Left lung (tissue), 10 donors: ENCODE measurements around the gene CAMTA1. TPM values are rescaled to one million over a fixed set of nuclear protein-coding genes. Genes with fewer than 3 reads are reported as not detected.
"Not testable (repeated sequence)": the region's sequence is repeated elsewhere in the genome, so short reads cannot be mapped to it uniquely, and the experiment has no call there.

Source experiments
- ATAC-seq: fragments of 200-7000 bp; cut with Tn5 transposase; one replicate; pipeline ENCODE4 v1.9.1; 2020; ENCODE audit warnings: moderate library complexity
- DNase-seq, 4 donors: peaks; one replicate each; pipeline ENCODE4 v3.0.0-alpha.2; 2013 to 2020
- H3K27ac ChIP-seq, 2 donors: fragments of 200-600 bp; sonication (generic) in 1 of 2; one replicate each; pipeline versions ENCODE4 v1.5.0 to v1.8.0; 2020 to 2021
- H3K27me3 ChIP-seq, 2 donors: fragments of 200-600 bp; sonication (generic) in 1 of 2; one replicate each; pipeline versions ENCODE4 v1.5.0 to v1.8.0; 2020 to 2021
- H3K36me3 ChIP-seq, 2 donors: fragments of 200-600 bp; sonication (generic) in 1 of 2; one replicate each; pipeline versions ENCODE4 v1.5.0 to v1.8.0; 2020 to 2021
- H3K4me1 ChIP-seq, 2 donors: fragments of 200-600 bp; one replicate each; pipeline ENCODE4 v1.8.0; 2021
- H3K4me3 ChIP-seq, 2 donors: fragments of 200-600 bp; sonication (generic) in 1 of 2; one replicate each; pipeline versions ENCODE4 v1.5.0 to v1.8.0; 2020 to 2021; ENCODE audit warnings: mild to moderate bottlenecking in 1 of 2
- H3K9me3 ChIP-seq, 2 donors: fragments of 200-600 bp; sonication (generic) in 1 of 2; one replicate each; pipeline versions ENCODE4 v1.5.0 to v1.8.0; 2020 to 2021
- intact Hi-C, 2 donors: fragments of 100-400 bp; cut with DNase I; formaldehyde crosslinking; loops; one replicate each; pipeline versions ENCODE4 v1.11.2 to v1.14.2; 2022
- polyA plus RNA-seq, 6 donors: library from polyadenylated mRNA; unstranded; fragments of 120-200 nt; gene quantifications; one replicate each; pipeline ENCODE4 v1.2.1, GENCODE V29; 2013; ENCODE audit not compliant: insufficient read length in 6 of 6
- total RNA-seq, 2 donors: library from RNA; stranded (reverse); fragmentation: NEBNext Ultra II Directional; extraction: Animal tissue kit (Norgen Biotek cat#: 25700); gene quantifications; one replicate each; pipeline ENCODE4 v1.2.1, GENCODE V29; 2021
- TF ChIP-seq, protein P1 (sequence below), 2 donors: fragments of 200-600 bp; sonication (generic) in 1 of 2; IDR thresholded peaks; one replicate each; pipeline versions ENCODE4 v1.5.0 to v1.8.0; 2021; ENCODE audit warnings: antibody characterized with exemption in 2 of 2
- donor health status: DM: no; HTN: yes; CAD: no.
- donor health status: DM: no; HTN: no; CAD: no.

The CAMTA1 gene
- total and polyA plus RNA-seq, 8 donors = 42.7 to 69.1 (median 49.4) TPM

DNA sequence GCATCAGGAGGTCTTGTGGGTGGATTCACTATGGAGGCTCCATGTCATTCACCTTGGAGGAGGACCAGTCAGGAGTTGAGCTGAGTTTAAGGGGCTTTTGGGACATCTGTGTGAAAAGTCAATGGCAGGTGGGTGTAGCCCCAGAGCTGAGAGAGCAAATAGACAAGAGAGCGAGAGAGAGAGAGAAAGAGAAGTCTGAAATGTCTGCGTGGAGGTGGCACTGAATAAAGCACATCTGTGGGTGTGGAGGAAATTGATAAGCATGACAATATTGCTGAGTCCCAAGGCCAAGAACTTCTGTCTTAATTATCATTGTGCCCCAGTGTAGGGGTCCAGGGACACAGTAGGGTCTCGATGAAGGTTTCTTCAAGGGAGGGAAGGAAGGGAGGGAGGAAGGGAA is 906.3 kb downstream of the CAMTA1 start:
- peaks cover 0 to 13% of the 10 kb centered on the region in 2 donors for H3K27me3 ChIP-seq
- no peak overlapping the region for H3K27ac ChIP-seq
- no peak for DNase-seq
- no peak for ATAC-seq
- no peaks in the 10 kb centered on the region for H3K36me3 ChIP-seq
- H3K4me1 ChIP-seq = no peaks in the 10 kb centered on the region
- no peak overlapping the region for H3K4me3 ChIP-seq
- peaks cover 0 to 15% of the 10 kb centered on the region in 2 donors for H3K9me3 ChIP-seq
- TF ChIP-seq, protein P1, sequence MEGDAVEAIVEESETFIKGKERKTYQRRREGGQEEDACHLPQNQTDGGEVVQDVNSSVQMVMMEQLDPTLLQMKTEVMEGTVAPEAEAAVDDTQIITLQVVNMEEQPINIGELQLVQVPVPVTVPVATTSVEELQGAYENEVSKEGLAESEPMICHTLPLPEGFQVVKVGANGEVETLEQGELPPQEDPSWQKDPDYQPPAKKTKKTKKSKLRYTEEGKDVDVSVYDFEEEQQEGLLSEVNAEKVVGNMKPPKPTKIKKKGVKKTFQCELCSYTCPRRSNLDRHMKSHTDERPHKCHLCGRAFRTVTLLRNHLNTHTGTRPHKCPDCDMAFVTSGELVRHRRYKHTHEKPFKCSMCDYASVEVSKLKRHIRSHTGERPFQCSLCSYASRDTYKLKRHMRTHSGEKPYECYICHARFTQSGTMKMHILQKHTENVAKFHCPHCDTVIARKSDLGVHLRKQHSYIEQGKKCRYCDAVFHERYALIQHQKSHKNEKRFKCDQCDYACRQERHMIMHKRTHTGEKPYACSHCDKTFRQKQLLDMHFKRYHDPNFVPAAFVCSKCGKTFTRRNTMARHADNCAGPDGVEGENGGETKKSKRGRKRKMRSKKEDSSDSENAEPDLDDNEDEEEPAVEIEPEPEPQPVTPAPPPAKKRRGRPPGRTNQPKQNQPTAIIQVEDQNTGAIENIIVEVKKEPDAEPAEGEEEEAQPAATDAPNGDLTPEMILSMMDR (IDR thresholded peaks at IDR 0.05) = no peak
- intact Hi-C loops = no loop called here

DNA sequence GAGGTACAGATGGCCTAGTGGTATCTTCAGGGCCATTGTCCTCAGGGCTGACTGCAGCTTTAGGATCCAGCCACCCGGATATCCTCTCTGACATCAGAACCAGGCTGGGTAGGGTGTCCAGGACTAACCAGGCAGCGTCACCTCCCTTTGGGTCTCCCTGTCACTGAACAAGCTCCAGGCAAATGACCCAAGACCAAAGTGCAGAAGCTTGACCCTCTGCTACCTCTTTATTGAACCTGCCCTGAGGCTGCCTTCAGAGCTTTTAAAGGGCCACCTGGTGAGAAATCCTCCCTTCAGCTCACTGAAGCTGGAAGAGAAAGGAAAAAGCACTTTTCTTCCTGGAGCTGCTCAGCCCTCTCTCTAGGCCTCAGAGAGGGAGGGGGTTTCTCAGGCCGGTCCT is 906.8 kb downstream of the CAMTA1 start:
- Histone ChIP-seq H3K4me1 (no peaks in the 10 kb centered on the region), H3K4me3 (no peak overlapping the region), H3K9me3 (peaks cover 0 to 15% of the 10 kb centered on the region in 2 donors), H3K27me3 (peaks cover 0 to 13% of the 10 kb centered on the region in 2 donors), H3K36me3 (no peaks in the 10 kb centered on the region), H3K27ac (no peak overlapping the region)
- ATAC-seq (no peak), DNase-seq (no peak)
- intact Hi-C loops = no loop called here
- TF ChIP-seq, protein P1 (IDR thresholded peaks at IDR 0.05) = no peak

DNA sequence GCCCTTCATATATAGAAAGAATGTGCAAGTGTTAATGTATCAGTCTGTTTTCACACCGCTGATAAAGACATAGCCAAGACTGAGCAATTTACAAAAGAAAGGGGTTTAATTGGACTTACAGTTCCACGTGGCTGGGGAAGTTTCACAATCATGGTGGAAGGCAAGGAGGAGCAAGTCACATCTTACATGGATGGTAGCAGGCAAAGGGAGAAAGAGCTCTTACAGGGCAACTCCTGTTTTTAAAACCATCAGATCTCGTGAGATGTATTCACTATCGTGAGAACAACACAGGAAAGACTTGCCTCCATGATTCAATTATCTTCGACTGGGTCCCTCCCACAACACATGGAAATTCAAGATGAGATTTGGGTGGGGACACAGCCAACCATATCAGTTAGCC is 907.8 kb downstream of the CAMTA1 start:
- H3K4me1 ChIP-seq, H3K36me3 ChIP-seq, ATAC-seq, DNase-seq, H3K27ac ChIP-seq, intact Hi-C loops, H3K4me3 ChIP-seq: not testable (repeated sequence)
- peaks cover 0 to 15% of the 10 kb centered on the region in 2 donors for H3K9me3 ChIP-seq
- peaks cover 0 to 13% of the 10 kb centered on the region in 2 donors for H3K27me3 ChIP-seq

DNA sequence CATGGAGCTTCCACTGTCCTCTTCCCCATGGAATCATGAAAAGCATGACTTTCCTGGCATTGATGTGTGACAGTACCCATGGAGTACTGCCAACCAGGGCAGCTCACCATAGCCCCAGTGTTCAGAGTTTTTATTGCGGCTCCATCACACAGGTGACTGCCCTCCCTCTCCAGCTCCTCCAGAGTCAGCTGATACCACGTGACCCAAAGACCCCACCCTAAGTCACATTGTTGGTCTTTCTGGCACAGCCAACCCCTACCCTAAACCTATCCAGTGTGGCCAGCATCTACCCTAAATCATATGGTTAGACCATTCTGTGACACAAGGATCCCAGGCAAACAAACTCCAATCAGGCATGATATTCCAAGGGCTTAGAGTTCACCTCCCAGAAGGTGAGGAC is 908.4 kb downstream of the CAMTA1 start:
- H3K27ac ChIP-seq = no peak overlapping the region
- H3K27me3 ChIP-seq = peaks cover 0 to 13% of the 10 kb centered on the region in 2 donors
- intact Hi-C loops = no loop called here
- no peaks in the 10 kb centered on the region for H3K36me3 ChIP-seq
- H3K4me3 ChIP-seq = no peak overlapping the region
- H3K4me1 ChIP-seq = no peaks in the 10 kb centered on the region
- H3K9me3 ChIP-seq = peaks cover 0 to 15% of the 10 kb centered on the region in 2 donors
- ATAC-seq = no peak
- TF ChIP-seq, protein P1 (IDR thresholded peaks at IDR 0.05) = no peak
- no peak for DNase-seq

DNA sequence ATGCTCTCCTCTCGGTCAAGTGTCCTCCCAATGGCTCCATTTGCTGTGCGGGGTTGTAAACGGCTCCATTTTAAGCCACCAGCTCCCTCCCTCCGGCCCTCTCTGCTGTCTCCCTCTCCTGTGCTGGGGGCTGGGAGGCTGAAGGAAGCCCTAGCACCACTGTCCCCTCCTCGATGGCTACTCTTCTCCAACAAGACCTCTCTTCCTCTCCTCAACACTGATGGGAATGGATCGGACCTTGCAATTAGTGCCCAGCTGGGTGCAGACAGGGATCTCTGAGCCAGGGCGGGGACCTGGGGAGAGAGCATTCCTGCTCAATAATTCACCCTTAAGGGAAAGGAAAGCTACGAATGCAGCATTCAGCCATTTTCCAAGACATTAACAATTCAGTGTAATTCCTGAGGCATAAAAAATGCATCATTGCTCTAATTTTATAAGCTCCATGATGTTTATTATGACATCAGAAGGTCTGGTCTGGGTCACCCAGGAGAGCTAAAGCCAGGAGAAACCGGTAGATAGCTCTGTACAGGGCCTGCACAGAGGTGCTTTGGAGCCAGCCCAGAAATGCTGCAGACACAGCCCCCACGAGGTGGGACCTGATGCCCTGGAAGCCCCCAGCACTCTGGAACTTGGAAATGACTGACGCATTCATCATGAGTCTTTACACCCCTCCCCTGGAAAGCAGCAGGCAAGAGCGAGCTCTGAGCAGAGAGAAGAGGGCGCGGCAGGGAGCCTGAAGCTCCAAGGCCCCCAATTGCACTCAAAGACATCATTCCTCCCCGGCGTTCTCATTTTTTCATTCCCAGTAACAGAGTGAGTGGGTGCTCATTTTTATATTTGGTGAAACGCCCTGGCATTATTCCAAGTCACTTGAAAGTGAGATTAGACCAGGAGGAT is 909.6 kb downstream of the CAMTA1 start:
- no peaks in the 10 kb centered on the region for H3K4me1 ChIP-seq
- DNase-seq (no peak), ATAC-seq (no peak)
- no peak overlapping the region for H3K27ac ChIP-seq
- H3K27me3 ChIP-seq = peaks cover 0 to 3% of the 10 kb centered on the region in 2 donors
- no peaks in the 10 kb centered on the region for H3K36me3 ChIP-seq
- H3K4me3 ChIP-seq = no peak overlapping the region
- H3K9me3 ChIP-seq = peaks cover 0 to 15% of the 10 kb centered on the region in 2 donors
- TF ChIP-seq, protein P1 (IDR thresholded peaks at IDR 0.05) = no peak
- intact Hi-C loops = no loop called here
